Esophagus squamous epithelium (tissue), 5 donors: ENCODE results near the gene SLC9A9. TPM values are rescaled to one million over a fixed set of nuclear protein-coding genes. Genes with fewer than 3 reads are reported as not detected.
A peak's percentile ranks its signal among the peaks of the same experiment; 100 is the strongest.
"Not testable (repeated sequence)": the region's sequence is repeated elsewhere in the genome, so short reads cannot be mapped to it uniquely, and the experiment has no call there.

ENCODE experiments used
- DNase-seq: peaks from one replicate; lab custom pipeline; 2025; lab: John Stamatoyannopoulos, UW
- H3K27ac ChIP-seq, 4 donors: fragments of 200-600 bp; sonication (generic); one replicate each; pipeline ENCODE4 v1.5.1; 2016 to 2019; ENCODE audit warnings: mild to moderate bottlenecking in 1 of 4
- H3K27me3 ChIP-seq, 4 donors: fragments of 200-600 bp; sonication (generic); 1 replicate in 3 of 4; 2 replicates in 1 of 4; pipeline versions ENCODE4 v1.5.1 to v1.6.0; 2017 to 2021; ENCODE audit warnings: antibody characterized with exemption in 1 of 4
- H3K36me3 ChIP-seq, 3 donors: fragments of 200-600 bp; sonication (generic); one replicate each; pipeline ENCODE4 v1.5.1; 2016 to 2019
- H3K4me1 ChIP-seq, 3 donors: fragments of 200-600 bp; sonication (generic); one replicate each; pipeline ENCODE4 v1.5.1; 2017 to 2019
- H3K4me3 ChIP-seq, 4 donors: fragments of 200-600 bp; sonication (generic); 1 replicate in 3 of 4; 2 replicates in 1 of 4; pipeline ENCODE4 v1.5.1; 2016 to 2019; ENCODE audit warnings: mild to moderate bottlenecking in 2 of 4, moderate library complexity in 1 of 4
- H3K9me3 ChIP-seq, 3 donors: fragments of 200-600 bp; sonication (generic); one replicate each; pipeline ENCODE4 v1.5.1; 2016 to 2019
- POLR2A ChIP-seq, 4 donors: fragments of 450-650 bp; IDR thresholded peaks; one replicate each; pipeline ENCODE4 v1.6.1; 2017; ENCODE audit warnings: antibody characterized with exemption in 4 of 4, mild to moderate bottlenecking in 4 of 4, moderate library complexity in 3 of 4
- WGBS, 2 donors: methylation state at CpG; one replicate each; pipeline ENCODE4 v1.1.5; 2018; 5-methylcytosine and 5-hydroxymethylcytosine counted together
- intact Hi-C: fragments of 100-400 bp; cut with DNase I; formaldehyde crosslinking; loops from one replicate; pipeline ENCODE4 v1.15.0; 2022
- total RNA-seq, 4 donors: library from RNA; depleted of rRNA; stranded (reverse); fragments of >200 nt; gene quantifications; one replicate each; pipeline ENCODE4 v1.1.0, GENCODE V29; 2016
- TF ChIP-seq, protein P1 (sequence below), 6 experiments: fragments of 450-650 bp in 4 of 6; fragments of 200-600 bp in 2 of 6; sonication (generic) in 2 of 6; IDR thresholded peaks; one replicate each; pipeline ENCODE4 v1.5.1; 2016 to 2019; ENCODE audit warnings: antibody characterized with exemption in 6 of 6, mild to moderate bottlenecking in 4 of 6, moderate library complexity in 4 of 6
- donor health status: DM: yes; HTN: yes; CAD: no.

SLC9A9 gene
- total RNA-seq, 4 donors from 2014 or later, result 11.2 to 22.3 (median 18.9) TPM

GRCh38 chr3:143529798-143530197 lies 318.5 kb downstream of the SLC9A9 start:
- Histone ChIP-seq H3K4me1 (peaks cover 0 to 20% (median 4%) of the 10 kb centered on the region in 3 donors), H3K4me3 (no peak overlapping the region), H3K9me3 (no peaks in the 10 kb centered on the region), H3K27ac (no peak overlapping the region), H3K36me3 (no peaks in the 10 kb centered on the region), H3K27me3 (no peaks in the 10 kb centered on the region)
- no peak for DNase-seq
- TF ChIP-seq, protein P1, sequence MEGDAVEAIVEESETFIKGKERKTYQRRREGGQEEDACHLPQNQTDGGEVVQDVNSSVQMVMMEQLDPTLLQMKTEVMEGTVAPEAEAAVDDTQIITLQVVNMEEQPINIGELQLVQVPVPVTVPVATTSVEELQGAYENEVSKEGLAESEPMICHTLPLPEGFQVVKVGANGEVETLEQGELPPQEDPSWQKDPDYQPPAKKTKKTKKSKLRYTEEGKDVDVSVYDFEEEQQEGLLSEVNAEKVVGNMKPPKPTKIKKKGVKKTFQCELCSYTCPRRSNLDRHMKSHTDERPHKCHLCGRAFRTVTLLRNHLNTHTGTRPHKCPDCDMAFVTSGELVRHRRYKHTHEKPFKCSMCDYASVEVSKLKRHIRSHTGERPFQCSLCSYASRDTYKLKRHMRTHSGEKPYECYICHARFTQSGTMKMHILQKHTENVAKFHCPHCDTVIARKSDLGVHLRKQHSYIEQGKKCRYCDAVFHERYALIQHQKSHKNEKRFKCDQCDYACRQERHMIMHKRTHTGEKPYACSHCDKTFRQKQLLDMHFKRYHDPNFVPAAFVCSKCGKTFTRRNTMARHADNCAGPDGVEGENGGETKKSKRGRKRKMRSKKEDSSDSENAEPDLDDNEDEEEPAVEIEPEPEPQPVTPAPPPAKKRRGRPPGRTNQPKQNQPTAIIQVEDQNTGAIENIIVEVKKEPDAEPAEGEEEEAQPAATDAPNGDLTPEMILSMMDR (IDR thresholded peaks at IDR 0.05), result no peak
- TF ChIP-seq POLR2A (IDR thresholded peaks at IDR 0.05), result no peak
- intact Hi-C loops, result no loop called here
- 65 to 83% methylated on average over 3 of the region's 3 CpGs for WGBS, 2 donors

DNA sequence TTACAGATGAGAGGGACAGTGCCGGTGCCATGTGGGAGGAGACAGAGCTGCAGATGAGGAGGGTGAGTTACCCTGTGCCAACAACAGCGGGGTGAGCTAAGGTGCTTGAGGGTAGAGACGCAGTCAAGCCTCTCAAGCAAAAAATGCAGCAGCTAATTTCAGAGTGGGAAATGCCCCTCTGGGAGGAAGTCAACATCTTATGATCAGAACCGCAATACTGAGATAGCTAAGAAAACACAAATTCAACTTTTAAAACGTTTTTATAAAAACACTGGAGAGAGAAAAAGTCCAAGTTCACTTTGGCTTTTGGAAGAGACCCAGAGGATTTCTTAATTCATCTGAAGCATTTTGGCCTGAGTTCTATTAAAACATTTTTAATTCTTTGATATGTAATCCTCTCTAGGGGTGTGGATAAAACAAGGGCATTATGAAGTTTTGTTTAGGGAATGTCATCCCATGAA lies 319.2 kb downstream of the SLC9A9 start:
- intact Hi-C loops, result no loop called here
- WGBS, 2 donors, result 22 to 25% methylated on average over 5 of the region's 5 CpGs
- Histone ChIP-seq H3K4me3 (no peak overlapping the region), H3K27me3 (no peaks in the 10 kb centered on the region), H3K36me3 (no peaks in the 10 kb centered on the region), H3K27ac (peak overlapping the region in 3 of 4 donors; percentile 5 to 61 (median 20)), H3K4me1 (peaks cover 0 to 20% (median 4%) of the 10 kb centered on the region in 3 donors), H3K9me3 (no peaks in the 10 kb centered on the region)
- no peak for TF ChIP-seq POLR2A (IDR thresholded peaks at IDR 0.05)
- TF ChIP-seq, protein P1 (IDR thresholded peaks at IDR 0.05), result no peak
- DNase-seq, result no peak

GRCh38 chr3:143526011-143526545 lies 322.2 kb downstream of the SLC9A9 start:
- intact Hi-C loops, result no loop called here

GRCh38 chr3:143525408-143525807 lies 322.9 kb downstream of the SLC9A9 start:
- Histone ChIP-seq H3K36me3 (no peaks in the 10 kb centered on the region), H3K4me3 (no peak overlapping the region), H3K9me3 (no peaks in the 10 kb centered on the region), H3K4me1 (peaks cover 0 to 20% (median 4%) of the 10 kb centered on the region in 3 donors), H3K27me3 (no peaks in the 10 kb centered on the region), H3K27ac (no peak overlapping the region)
- 89 to 92% methylated on average over 2 of the region's 2 CpGs for WGBS, 2 donors
- no peak for DNase-seq
- intact Hi-C loops, result no loop called here
- TF ChIP-seq, protein P1 (IDR thresholded peaks at IDR 0.05), result no peak
- TF ChIP-seq POLR2A (IDR thresholded peaks at IDR 0.05), result no peak

More at GRCh38 chr3:143526011-143526545, 322.2 kb downstream of the SLC9A9 start:
- WGBS, 2 donors, result 20 to 60% methylated on average over 1 of the region's 1 CpG
- Histone ChIP-seq H3K4me1 (peaks cover 0 to 20% (median 4%) of the 10 kb centered on the region in 3 donors), H3K36me3 (no peaks in the 10 kb centered on the region), H3K9me3 (no peaks in the 10 kb centered on the region), H3K4me3 (no peak overlapping the region), H3K27me3 (no peaks in the 10 kb centered on the region), H3K27ac (no peak overlapping the region)
- no peak for DNase-seq
- TF ChIP-seq, protein P1 (IDR thresholded peaks at IDR 0.05), result no peak
- no peak for TF ChIP-seq POLR2A (IDR thresholded peaks at IDR 0.05)

DNA sequence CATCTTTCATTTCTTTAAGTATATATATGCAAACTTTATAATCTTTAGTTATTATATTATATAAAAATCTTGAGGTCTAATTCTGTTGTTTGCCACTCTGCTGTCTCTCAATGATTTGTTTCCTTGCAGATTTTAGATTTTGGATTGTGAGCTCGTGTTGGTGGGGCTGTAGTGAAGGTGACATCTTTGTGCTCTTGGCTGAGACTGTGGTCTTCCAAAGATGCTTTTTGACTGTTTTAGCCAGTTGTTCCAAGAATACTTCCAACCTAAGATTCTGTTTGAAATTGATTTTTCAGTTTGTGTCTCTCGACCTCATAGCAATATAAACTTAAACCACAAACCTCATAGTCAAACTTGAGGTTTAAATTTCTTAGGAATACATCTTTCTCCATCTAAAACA lies 326.5 kb downstream of the SLC9A9 start:
- 76 to 85% methylated on average over 2 of the region's 2 CpGs for WGBS, 2 donors
- Histone ChIP-seq H3K27me3 (no peaks in the 10 kb centered on the region), H3K27ac (no peak overlapping the region), H3K9me3 (no peaks in the 10 kb centered on the region), H3K4me1 (no peaks in the 10 kb centered on the region), H3K36me3 (no peaks in the 10 kb centered on the region), H3K4me3 (no peak overlapping the region)
- DNase-seq, result no peak
- intact Hi-C loops, result no loop called here
- TF ChIP-seq, protein P1 (IDR thresholded peaks at IDR 0.05), result no peak
- TF ChIP-seq POLR2A (IDR thresholded peaks at IDR 0.05), result no peak

DNA sequence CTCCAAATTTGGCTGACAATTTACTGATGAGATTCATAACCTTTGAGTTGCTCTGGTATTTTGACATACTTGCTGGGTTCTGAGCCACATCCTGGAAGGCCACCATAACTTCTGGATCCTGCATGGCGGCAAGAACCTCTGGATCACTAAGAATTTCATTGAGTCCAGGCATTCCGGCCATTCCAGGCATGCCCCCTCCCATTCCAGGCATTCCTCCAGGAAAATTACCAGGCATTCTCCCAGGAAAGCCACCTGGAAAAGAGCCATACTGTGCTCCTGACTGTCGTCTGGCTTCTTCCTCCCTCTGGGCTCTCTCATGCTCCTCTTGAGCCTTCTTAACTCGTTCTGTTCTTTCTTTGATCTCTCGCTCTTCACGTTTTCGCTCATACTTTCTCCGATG lies 331.1 kb downstream of the SLC9A9 start:
- H3K36me3 ChIP-seq, H3K4me1 ChIP-seq, H3K27me3 ChIP-seq, intact Hi-C loops, H3K4me3 ChIP-seq, DNase-seq, H3K9me3 ChIP-seq, H3K27ac ChIP-seq: not testable (repeated sequence)
- WGBS, 2 donors, result 85 to 87% methylated on average over 8 of the region's 8 CpGs
